Stimulated activated CD4-positive, alpha-beta T cell treated with anti-CD3 and anti-CD28 coated beads, TNF-alpha, amount 100 ng/mL, for 4 hours (primary cell): ENCODE data around the gene RFX2.
"Not testable (repeated sequence)": the region's sequence is repeated elsewhere in the genome, so short reads cannot be mapped to it uniquely, and the experiment has no call there.

Experiments used
- DNase-seq, 3 experiments: peaks; one replicate each; pipeline ENCODE4 v3.0.0-alpha.2; 2020; ENCODE audit warnings: low read depth in 3 of 3

Gene RFX2

DNA sequence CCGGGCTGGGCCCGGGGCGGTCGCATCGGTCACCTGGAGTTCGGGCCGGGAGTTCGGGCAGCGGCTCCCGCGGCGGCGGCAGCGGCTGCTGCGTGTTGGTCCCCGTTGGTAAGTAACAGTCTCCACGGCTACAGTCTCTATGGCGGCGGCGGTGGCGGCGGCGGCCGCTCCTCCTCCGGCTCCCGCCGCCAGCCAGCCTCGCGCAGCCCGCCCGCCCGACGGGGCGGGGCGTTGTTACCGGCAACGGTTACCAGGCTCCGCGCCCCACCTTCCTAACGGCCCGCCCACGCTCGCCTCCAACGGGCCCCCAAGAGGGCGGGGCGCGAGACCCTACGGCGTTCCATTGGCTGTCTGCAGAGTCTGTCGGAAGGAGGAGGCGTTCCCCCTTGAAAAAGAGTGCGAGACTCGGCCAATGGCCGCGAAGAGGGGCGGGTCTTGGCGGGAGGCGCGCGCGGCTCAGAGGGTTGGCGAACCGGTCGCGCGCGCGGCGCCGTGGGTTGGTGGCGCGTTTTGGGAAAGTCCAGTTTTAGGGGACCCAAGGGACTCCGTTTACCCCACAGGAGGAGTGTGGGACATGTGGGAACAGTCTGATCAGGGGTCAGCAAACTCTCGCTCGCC, at the start of gene RFX2:
Gene RFX2, minus strand, starts transcription at position 141 of the 618 bp plus-strand sequence. CDS start 63,004 bp downstream, outside the sequence.
- peak; percentile 97 to 99 (median 99) for DNase-seq

DNA sequence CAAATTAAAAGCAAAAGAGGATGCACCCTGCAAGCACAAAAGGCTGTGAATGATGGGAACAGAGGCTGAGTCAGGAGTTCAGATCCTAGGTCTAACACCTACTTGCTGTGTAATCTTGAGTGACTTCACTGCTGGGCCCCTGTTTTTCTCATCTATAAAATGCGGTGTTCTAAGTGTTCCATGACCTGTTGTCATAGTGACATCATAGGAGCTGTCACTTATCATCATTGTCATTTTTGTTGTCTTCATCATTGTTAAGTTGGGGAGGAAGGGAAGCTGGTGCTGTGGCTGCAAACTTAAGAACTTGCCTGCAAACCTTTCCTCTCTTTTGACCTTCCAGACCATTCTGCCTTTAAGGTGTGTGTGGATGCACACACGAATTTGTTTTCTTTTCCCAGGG, 45.7 kb upstream of the RFX2 start:
- no peak for DNase-seq

GRCh38 chr19:6150289-6150688, 40.0 kb upstream of the RFX2 start:
- no peak for DNase-seq

DNA sequence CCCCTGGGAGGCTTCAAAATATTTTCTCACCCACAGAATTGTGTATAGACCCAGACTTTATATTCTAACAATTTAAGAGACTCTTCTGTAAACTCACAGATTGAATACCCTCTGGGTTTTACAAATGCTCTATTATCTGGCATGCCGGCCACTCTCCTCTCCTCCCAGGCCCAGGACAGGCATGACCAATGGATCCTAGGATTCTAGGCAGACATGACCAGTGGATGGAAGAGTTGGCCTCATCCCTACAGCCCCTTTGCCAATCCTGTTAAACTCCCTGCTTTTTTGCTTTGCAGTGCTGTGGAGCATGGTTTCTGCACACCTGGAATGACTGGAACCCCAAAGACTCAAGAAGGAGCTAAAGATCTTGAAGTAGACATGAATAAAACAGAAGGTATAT, 30.9 kb upstream of the RFX2 start:
- no peak for DNase-seq

- DNase-seq: no peak
Observed at GRCh38 chr19:6138511-6138910, 28.2 kb upstream of the RFX2 start.

- no peak for DNase-seq
Observed at GRCh38 chr19:6138066-6138465, 27.8 kb upstream of the RFX2 start.

GRCh38 chr19:6133231-6133630, 22.9 kb upstream of the RFX2 start:
- DNase-seq: no peak

GRCh38 chr19:6132482-6132881, 22.2 kb upstream of the RFX2 start:
- DNase-seq: no peak

GRCh38 chr19:6127716-6128335, 17.5 kb upstream of the RFX2 start:
- DNase-seq: no peak

DNA sequence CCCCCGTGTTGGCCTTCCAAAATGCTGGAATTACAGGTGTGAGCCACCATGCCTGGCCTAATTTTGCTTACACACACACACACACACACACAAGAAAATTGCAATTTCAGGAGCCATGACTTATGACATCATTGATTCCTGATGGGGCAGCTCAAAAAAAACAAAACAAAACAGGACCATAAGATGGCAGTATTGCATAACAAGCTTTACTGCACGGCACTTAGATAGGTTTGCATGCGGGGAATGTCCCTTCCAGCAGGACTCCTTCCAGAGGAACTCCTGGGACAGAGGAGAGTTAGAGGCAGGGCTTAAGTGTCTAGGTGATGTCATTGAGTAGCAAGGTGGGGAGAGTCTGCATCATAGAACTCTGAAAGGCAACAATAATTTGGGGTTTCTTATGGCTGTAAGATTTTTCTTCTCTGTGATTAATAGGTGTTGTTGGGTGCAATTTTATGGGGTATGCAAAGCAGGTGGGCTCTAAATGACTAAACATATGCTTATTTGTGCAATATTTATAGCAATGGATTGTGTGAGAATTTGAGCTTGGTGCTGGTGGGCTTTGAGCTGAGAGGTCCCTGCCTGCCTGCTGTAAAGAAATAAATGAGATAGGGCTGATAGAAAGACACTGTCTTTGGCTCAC, 16.2 kb upstream of the RFX2 start:
- DNase-seq: no peak

DNA sequence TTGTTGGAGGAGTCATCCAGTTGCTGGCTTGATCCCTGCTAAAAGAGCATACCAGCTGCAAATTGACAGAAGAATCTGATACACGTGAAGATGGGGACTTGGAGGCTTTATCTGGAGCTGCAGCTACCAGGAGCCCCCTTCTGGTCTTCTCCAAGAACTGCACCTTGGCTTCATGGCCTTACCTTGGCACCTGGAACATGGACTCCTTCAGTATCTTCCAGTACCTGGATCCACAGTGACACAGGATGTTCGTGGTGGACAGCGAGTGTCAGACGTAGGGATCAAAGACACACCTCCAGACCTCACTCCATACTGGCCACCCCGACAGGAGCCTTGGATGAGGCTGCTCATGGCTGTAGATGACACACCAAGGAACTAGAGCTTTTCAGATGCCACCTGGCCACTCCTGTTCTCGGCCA, 15.3 kb upstream of the RFX2 start:
- peak; percentile 30 to 51 (median 30) for DNase-seq

DNA sequence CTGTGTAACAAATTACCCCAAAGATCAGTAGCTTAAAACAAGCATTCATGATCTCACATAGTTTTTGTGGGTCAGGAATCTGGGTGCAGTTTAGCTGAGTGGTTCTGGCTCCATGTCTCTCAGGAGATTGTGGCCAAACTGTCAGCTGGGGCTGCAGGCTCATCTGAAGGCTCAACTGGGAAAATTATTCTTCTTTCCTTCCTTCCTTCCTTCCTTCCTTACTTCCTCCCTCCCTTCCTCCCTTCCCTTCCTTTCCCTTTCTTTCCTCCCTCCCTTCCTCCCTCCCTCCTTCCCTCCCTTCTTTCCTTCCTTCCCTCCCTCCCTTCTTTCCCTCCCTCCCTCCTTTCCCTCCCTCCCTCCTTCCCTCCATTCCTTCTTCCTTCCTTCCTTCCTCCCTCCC, 8.7 kb upstream of the RFX2 start:
- no peak for DNase-seq

DNA sequence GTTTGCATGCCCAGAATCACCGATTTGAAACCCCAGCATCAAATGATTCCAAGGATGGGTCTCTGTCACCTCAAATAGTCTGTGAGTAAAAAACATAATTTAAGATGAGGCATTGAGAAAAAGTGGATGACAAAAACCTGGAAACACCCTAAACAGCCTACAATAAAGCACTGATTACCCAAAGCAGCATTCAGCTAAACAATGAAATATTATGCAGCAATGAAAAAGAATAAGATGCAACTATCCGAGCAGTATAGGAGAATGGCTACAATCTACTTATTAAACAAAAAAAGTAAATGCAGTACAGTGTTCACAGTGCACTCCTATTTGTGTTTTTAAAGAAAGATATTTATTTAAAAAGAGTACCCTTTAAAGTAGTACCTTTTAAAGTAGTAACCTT, 7.7 kb upstream of the RFX2 start:
- no peak for DNase-seq

DNA sequence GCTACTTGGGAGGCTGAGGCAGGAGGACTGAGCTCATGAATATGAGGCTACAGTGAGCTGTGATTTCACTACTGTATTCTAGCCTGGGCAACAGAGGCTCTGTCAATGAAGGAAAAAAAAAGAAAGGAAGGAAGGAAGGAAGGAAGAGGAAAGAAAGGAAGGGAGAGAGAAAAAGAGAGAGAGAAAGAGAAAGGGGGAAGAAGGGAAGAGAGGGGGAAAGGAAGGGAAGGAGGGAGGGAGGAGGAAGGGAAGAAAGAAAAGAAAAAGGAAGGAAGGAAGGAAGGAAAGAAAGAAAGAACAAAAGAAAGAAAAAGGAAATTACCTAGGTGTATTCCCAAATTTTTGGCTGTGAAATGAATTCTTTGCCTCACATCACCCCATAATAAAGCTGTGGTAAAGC, 7.2 kb upstream of the RFX2 start:
- DNase-seq: no peak

- no peak for DNase-seq
Observed at GRCh38 chr19:6116749-6117430, 6.6 kb upstream of the RFX2 start.

DNA sequence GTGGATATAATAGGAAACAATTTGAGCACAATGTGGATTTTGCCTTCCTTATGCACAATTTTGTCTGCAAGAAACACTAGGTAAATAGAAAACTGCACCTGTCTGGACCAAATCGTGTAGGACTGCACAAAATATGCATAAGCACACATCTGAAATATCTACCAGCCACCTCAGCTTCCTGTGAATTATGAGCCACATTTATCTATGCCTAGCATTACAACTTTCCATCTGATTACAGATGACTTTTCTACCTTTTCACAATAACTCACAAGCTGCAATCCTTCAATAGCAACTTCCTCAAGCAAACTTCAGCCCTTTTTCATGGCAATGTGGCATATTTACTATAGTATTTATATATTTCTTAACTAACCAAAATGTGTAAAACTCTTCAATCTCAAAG, 5.7 kb upstream of the RFX2 start:
- DNase-seq: no peak

GRCh38 chr19:6113616-6114188, 3.4 kb upstream of the RFX2 start:
- no peak for DNase-seq

GRCh38 chr19:6109947-6110346, 353 bp downstream of the RFX2 start:
- no peak for DNase-seq

DNA sequence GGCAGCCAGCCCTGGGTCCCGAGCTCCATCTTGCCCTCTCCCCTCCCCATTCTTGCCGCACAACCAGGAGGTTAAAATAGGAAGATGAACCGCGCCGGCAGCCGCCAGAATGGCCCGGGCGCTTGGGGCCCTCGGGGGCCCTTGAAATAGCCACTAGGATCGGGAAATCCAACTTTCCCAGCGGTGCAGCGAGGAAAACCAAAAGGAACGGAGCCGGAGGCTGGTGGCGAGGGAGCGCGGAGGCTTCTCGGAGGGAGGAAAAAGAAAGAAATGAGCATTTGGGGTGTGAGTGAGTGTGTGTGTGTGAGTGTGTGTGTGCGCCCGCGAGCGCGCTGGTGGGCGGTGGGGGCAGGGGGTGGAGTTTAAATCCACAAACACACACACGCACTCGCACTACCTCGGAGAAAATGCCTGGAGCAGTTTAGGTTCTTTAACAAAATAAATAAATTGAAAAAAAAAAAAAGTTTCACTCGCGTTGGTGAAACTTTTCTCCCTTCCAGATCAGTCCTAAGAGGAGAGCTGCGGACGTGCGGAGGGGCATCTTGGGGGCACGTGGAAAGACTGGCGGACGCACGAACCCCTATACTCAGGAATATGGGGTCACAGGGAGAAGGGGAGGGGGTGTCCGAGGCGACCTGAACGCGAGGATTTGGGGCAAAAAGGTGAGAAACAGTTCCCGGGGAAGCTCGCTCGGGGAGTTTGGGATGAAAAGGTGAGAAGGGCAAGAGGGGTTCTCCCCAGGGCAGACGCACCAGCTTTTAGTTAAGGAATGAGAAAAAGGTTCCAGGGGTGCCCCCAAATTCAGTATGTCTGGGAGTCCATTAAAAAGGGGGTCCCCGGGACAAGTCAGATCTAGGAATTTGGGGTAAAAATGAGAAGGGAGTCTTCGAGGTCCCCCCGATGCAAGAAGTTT, 1.3 kb downstream of the RFX2 start:
- DNase-seq: peak; percentile 44 to 64 (median 63)

- not testable (repeated sequence) for DNase-seq
Observed at GRCh38 chr19:6106643-6107294, 3.5 kb downstream of the RFX2 start.

GRCh38 chr19:6105444-6105843, 4.9 kb downstream of the RFX2 start:
- no peak for DNase-seq
